AG09309 (cell line): ENCODE measurements around the gene ANK2.

Source experiments
- DNase-seq: peaks from one replicate; pipeline ENCODE4 v3.0.0-alpha.2; 2010; ENCODE audit warnings: low read depth
- H3K4me3 ChIP-seq: 2 replicates; pipeline ENCODE4 v1.5.1; 2011; ENCODE audit warnings: mild to moderate bottlenecking, low read depth, low read length, moderate library complexity; ENCODE audit not compliant: control insufficient read depth
- TF ChIP-seq, protein P1 (sequence below): IDR thresholded peaks from 2 replicates; pipeline ENCODE4 v1.5.1; 2011; ENCODE audit warnings: mild to moderate bottlenecking, low read depth, low read length, inconsistent platforms; ENCODE audit not compliant: insufficient read depth, control insufficient read depth; ENCODE audit errors: missing control alignments

Gene ANK2

DNA sequence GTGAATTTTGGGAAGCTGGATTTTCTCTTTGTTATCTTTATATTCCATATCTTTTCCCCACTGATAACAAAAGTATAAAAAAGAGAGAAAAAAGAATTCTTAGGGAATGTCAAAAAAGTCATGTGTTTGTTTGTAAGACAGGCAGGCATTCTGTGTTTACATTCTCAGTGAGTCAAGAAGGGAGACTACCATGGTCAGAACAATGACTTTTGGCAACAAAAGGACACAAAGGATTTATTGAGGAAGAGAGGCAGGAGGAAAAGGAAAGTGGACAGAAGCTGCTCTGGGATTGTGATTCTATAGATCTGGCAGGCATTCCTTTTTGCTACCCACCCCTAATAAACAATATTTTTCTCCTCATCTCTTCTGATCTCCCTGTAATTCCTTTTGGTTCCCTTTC lies 5.9 kb upstream of the ANK2 start:
- no peak for DNase-seq
- TF ChIP-seq, protein P1, sequence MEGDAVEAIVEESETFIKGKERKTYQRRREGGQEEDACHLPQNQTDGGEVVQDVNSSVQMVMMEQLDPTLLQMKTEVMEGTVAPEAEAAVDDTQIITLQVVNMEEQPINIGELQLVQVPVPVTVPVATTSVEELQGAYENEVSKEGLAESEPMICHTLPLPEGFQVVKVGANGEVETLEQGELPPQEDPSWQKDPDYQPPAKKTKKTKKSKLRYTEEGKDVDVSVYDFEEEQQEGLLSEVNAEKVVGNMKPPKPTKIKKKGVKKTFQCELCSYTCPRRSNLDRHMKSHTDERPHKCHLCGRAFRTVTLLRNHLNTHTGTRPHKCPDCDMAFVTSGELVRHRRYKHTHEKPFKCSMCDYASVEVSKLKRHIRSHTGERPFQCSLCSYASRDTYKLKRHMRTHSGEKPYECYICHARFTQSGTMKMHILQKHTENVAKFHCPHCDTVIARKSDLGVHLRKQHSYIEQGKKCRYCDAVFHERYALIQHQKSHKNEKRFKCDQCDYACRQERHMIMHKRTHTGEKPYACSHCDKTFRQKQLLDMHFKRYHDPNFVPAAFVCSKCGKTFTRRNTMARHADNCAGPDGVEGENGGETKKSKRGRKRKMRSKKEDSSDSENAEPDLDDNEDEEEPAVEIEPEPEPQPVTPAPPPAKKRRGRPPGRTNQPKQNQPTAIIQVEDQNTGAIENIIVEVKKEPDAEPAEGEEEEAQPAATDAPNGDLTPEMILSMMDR, result no peak
- H3K4me3 ChIP-seq, result no peak overlapping the region

DNA sequence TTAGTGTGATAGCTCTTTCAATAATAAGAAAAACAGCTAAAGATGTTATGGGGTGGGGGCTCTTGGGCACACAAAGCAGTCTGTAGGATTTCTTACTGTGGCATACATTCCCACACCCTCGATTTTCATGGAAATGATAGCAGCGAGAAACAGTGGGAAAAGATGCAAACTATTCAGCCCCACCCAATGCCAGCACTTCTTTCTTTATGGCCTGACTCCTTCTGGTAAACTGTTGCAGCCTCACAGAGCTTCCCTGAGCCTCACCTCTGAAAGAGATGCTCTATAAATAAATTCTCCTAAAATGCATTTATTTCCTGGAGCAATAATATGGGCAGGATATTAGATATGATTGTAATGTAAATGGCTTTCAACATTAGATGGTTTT lies 910 bp downstream of the ANK2 start:
- no peak overlapping the region for H3K4me3 ChIP-seq
- no peak for DNase-seq
- TF ChIP-seq, protein P1, result no peak

DNA sequence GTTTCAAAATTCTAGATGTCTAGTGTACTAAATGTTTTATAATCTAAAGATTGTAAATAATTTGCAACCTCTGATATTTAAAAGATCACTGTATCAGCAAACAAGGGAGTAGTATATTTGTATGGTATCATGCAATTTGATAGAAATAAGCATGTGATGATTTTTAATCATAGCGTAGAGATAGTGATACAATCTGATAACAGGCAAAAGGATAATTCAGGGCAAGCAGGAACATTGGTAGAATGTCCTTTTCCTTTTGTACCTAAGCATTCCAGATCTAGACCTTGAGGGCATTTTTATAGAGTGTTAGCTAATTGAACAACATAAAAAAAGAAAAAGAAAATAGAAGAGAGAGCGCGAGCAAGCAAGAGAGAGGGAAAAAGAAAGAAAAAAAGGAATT lies 1.4 kb downstream of the ANK2 start:
- no peak overlapping the region for H3K4me3 ChIP-seq
- no peak for DNase-seq
- TF ChIP-seq, protein P1, result no peak

DNA sequence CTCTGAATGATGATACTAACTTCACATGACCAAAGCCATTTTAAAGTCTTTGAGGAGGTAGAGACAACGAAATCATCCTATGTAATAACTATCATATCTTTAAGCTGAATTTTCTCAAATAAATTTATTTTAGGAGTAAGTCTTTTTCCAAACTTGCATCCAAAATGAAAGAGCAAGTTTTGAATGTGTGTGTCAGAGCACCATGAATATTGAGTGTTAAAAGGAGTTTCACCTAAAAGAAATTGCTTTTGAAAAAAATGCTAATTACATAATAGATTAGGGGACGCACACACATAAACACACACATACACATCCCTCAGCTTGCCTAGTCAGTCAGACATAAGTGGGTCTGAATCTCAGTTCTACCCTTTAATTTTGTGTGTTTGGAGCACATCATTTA lies 1.9 kb downstream of the ANK2 start:
- no peak for DNase-seq
- TF ChIP-seq, protein P1, result no peak
- H3K4me3 ChIP-seq, result no peak overlapping the region

GRCh38 chr4:113052379-113052951 lies 3.0 kb downstream of the ANK2 start:
- TF ChIP-seq, protein P1, result no peak
- peak; percentile 27 for DNase-seq
- H3K4me3 ChIP-seq, result no peak overlapping the region

- TF ChIP-seq, protein P1, result no peak
- H3K4me3 ChIP-seq, result no peak overlapping the region
- no peak for DNase-seq
These were observed 4.4 kb downstream of the ANK2 start for GRCh38 chr4:113053883-113054282.

GRCh38 chr4:113056318-113056717 lies 6.9 kb downstream of the ANK2 start:
- no peak overlapping the region for H3K4me3 ChIP-seq
- TF ChIP-seq, protein P1, result no peak
- no peak for DNase-seq
